ENCODE measurements around the gene VSIR.

Gene VSIR

DNA sequence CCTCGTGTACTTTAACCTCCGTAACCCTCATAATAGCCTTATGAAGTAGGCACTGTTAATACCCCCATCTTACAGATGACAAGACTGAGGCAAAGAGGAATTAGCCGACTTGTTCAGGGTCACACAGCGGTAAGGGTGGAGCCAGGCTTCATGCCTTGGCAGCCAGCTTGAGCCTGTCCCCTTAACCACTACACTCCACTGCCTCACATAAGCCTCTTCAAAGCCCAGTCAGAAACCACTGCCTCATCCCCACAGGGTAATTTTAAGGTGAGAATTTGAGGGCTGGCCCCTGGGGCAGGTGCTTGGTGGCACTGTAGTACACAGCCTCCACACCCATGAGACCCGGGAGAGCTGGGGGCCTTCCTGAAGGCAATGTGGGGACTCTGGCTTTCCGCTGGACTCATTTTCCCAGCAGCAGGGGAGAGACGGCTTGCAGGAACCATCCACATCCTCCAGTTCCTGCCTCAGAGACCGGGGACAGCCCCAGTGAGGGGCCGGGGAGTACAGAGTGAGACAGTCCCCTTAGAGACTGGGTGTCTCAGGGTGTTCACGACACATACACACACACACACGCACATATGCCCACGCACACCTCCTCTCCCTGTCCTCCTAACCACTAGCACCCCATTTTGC lies 46.1 kb downstream of the VSIR start:
- peak; percentile 85 for DNase-seq

- peak; percentile 79 for DNase-seq
These were observed 46.7 kb downstream of the VSIR start for GRCh38 chr10:71726580-71727104.

DNA sequence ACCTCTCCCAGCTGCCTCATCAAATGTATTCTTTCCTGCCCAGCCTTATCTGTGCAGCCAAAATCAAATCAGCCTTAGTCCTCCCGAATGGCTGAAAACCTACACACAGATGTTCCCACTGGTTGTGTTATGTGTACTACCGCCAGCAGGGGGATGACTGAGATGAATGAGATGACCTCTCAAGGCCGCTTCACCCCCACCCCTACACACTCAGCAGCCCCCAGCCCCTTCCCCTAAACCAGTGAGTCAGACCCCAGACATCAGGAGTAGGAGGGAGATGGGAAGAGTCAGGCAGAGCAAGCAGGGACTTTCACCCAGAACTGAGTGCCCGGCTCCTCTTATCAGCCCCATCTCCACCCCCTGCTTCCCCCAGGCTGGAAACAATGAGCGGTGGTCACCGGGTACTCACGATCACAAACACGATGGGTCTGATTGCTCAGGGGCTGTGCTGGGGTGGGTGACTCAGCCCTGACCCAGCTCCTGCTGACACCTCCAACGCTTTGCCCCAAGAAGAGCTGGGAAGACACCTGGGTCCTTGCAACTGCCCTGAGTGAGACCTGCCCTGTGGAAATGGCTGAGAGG lies 47.2 kb downstream of the VSIR start:
- DNase-seq: peak; percentile 92

DNA sequence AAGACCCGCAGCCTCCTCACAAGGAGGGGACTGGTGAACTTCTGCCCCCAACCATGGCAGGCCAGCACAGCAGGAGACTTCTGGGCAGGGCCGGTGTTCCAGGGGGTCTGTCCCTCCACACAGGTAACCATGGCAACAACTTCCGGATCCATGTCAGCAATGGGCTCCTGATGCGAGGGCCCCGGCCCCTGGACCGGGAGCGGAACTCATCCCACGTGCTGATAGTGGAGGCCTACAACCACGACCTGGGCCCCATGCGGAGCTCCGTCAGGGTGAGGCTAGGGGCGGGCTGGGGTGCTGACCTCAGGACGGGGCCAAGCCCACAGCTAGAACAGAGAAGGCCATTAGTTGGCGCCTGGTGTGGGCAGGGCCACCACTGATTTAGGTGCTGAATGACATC lies 48.1 kb downstream of the VSIR start:
- no peak for DNase-seq

GRCh38 chr10:71724539-71724938 lies 48.8 kb downstream of the VSIR start:
- DNase-seq: no peak

DNA sequence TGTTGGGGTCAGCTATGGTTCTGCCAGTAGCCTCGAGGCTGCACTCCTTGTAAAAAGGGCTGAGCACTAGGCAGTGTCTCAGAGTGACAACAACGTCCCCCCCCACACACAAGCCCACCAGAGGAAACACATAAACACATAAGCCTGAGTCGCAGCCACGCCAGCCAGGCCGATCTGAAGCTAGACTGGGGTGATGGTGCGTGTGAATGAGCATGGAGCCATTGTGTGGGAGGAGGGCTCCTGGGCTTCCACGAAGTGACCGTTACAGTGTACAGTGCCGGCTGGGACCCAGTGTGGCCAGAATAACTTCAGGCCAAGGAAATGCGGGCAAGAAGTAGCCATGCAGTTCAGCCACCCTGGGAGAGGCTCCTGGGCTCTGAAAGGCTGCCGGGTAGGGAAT lies 50.0 kb downstream of the VSIR start:
- no peak for DNase-seq

GRCh38 chr10:71722849-71723248 lies 50.5 kb downstream of the VSIR start:
- no peak for DNase-seq

GRCh38 chr10:71721313-71721712 lies 52.0 kb downstream of the VSIR start:
- no peak for DNase-seq

- DNase-seq: no peak
These were observed 53.0 kb downstream of the VSIR start for GRCh38 chr10:71720288-71720687.

- no peak for DNase-seq
These were observed 53.7 kb downstream of the VSIR start, which contains the start of gene C10orf105 for GRCh38 chr10:71719464-71720201. Gene C10orf105 (minus strand): TSS chr10:71719778. CDS start chr10:71716337, 3,441 bp downstream.

- DNase-seq: no peak
These were observed 54.3 kb downstream of the VSIR start for GRCh38 chr10:71719042-71719441.

GRCh38 chr10:71718165-71718698 lies 55.1 kb downstream of the VSIR start:
- no peak for DNase-seq

GRCh38 chr10:71717551-71717951 lies 55.8 kb downstream of the VSIR start:
- DNase-seq: no peak

DNA sequence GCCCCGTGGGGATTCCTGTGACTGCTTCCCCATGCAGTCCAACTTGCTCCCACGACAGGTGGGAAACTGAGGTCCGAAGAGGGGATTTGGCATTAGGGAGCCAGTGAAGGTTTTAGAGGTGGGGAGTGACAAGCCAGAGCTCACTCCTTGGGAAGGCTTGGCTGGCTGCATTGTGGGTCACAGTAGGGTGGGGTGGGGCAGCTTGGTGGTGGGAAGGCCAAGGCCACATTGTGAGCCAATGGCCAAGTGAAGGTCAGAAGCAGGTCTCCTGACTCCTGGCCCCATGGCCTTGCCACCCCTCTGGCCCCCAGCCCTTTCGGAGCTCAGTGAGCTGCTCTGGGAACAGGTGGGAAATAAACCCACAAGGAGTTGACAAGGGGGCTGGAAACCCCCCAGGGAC lies 56.3 kb downstream of the VSIR start:
- DNase-seq: no peak

GRCh38 chr10:71716426-71716825 lies 56.9 kb downstream of the VSIR start:
- no peak for DNase-seq

DNA sequence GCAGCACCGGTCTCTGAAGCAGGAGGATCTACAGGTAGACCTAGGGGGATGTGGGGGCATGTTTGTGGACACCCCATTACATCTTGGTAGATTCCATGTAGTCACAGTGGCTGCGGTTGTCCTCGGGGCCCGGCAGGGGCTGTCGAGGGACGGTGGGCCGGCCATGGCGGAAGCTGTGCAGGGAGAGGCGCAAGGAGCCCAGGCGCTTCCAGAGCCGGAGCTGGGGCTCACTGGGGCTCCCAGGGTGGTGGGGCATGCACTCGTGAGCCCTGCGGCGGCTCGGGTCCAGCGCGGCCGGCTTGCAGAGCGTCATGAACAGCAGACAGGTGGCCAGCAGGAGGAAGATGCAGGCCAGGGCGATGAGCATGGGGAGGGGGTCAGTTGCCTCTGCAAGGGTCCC lies 57.5 kb downstream of the VSIR start:
- no peak for DNase-seq

GRCh38 chr10:71715026-71715425 lies 58.3 kb downstream of the VSIR start:
- DNase-seq: no peak

- DNase-seq: no peak
These were observed 58.7 kb downstream of the VSIR start for GRCh38 chr10:71714592-71714991.

DNA sequence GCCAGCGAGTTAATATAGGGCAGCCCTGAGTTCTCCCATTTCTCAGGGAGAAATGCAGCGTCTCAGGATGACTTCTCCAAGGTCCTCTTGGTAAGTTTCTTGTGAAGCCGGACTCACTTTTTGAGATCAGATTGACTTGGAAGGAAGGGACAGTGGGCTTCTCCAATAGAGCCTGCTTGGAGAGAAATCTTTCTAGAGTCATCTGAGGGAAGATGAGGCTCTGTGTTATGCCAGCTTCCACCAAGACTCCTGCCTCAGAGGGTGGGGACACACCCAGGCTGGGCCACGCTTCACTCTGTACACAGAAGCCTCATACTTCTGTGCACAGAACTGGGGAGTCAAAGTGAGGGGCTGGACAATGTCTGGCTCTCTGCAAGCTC lies 59.3 kb downstream of the VSIR start:
- no peak for DNase-seq

DNA sequence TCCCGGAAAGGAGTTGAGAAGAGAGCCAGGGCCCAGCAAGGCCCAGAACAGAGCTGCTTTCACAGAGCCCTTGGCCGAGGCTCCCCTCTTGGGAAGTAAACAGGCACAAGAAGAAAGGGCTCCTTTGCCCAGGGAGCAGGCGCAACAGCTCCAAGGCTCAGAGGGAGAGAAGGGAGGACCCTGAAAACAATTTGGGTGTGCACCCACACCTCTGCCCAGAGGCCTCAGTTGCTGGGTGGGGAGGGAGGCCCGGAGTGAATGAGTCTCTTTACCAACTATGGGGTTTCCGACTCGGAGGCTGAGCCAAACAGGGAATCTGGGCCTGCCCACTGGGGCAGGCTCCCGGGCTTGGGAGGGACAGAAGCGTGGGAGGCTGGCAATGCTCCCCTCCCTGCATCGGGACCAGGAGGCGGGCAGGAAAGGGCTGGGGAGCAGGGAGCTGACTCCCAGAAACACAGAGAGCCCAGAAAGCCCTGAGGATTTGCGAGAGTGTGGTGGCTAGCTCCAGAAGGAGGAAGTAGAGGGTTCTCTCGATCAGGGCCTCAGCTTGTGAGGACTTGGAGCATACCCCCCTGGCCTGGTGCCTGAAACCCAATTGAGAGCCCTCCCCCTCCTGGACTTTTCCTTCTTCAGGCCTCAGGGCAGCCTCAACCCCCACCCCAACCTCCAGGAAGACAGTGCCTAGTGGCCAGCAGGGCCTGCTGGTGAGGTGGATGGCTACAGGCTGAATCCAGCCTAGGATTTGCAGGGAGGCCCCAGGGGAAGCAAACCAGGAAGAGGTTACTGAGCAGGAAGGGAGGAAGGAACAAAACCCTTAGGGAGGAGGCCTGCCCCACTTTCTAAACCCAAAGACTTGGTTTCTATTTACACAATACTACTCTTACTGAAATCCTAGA lies 59.9 kb downstream of the VSIR start:
- DNase-seq: peak; percentile 76

DNA sequence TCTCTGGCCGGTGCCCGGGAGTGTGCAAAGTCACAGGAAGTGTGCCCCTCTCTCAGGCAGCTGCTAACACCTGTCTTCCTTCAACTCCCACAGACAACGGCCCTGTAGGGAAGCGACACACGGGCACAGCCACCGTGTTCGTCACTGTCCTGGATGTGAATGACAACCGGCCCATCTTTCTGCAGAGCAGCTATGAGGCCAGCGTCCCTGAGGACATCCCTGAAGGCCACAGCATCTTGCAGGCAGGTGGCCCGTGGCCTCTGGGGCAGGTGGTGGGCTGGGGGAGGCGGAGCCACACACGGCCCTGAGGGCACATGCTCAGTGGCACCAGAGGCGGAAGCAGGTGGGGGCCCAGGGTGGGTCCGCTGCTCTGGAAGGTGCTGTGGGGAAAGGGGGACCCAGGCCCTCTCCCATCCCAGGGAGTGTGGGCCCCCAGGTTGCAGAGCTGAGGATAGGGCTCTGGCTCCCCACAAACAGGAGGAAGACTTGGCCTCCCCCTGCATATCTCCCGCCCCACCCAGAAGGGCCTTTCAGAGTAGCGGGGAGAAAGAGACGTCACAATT lies 60.7 kb downstream of the VSIR start:
- no peak for DNase-seq

GRCh38 chr10:71712170-71712569 lies 61.1 kb downstream of the VSIR start:
- DNase-seq: no peak
